ENCODE data around the gene QSER1.

DNA sequence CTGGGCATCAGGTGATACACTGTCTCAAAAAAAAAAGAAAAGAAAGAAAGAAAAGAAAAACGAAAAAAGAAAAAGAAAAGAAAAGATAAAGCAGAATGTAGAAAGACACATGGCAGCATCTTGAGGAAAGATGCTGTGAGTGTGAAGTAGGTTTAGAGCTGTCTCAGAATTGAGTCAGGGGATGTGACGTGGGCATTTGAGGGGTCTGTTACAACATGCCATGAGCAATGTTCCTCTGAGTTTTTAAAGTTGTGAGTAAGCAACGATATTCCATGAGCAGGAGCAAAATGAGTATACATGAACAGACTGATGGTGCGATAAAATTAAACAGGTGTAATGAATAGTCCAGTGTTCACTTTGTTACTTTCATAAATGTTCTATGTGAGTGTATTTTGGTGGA is 11.3 kb upstream of the QSER1 start:
- TF ChIP-seq, protein P1, sequence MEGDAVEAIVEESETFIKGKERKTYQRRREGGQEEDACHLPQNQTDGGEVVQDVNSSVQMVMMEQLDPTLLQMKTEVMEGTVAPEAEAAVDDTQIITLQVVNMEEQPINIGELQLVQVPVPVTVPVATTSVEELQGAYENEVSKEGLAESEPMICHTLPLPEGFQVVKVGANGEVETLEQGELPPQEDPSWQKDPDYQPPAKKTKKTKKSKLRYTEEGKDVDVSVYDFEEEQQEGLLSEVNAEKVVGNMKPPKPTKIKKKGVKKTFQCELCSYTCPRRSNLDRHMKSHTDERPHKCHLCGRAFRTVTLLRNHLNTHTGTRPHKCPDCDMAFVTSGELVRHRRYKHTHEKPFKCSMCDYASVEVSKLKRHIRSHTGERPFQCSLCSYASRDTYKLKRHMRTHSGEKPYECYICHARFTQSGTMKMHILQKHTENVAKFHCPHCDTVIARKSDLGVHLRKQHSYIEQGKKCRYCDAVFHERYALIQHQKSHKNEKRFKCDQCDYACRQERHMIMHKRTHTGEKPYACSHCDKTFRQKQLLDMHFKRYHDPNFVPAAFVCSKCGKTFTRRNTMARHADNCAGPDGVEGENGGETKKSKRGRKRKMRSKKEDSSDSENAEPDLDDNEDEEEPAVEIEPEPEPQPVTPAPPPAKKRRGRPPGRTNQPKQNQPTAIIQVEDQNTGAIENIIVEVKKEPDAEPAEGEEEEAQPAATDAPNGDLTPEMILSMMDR (IDR thresholded peaks at IDR 0.05; ENCODE audit: insufficient read depth, low read length, poor library complexity, severe bottlenecking) = no peak
- TF ChIP-seq EZH2phosphoT487 (conservative IDR thresholded peaks at IDR 0.05; ENCODE audit: low read length) = no peak

Measured in SU-DHL-6 (cell line).